Measurements from ENCODE around the gene NPAS1.
A peak's percentile ranks its signal among the peaks of the same experiment; 100 is the strongest.

NPAS1 gene

GRCh38 chr19:47020132-47020805, 632 bp downstream of the NPAS1 start:
- DNase-seq: no peak

- DNase-seq: peak in 1 of 2 experiments; percentile 13
Measured at GRCh38 chr19:47020992-47021496, 1.4 kb downstream of the NPAS1 start.

- DNase-seq: no peak
Measured at GRCh38 chr19:47021536-47022139, 2.0 kb downstream of the NPAS1 start.

GRCh38 chr19:47022140-47022536, 2.5 kb downstream of the NPAS1 start:
- no peak for DNase-seq

GRCh38 chr19:47022541-47023447, 3.2 kb downstream of the NPAS1 start:
- DNase-seq: peak in 1 of 2 experiments; percentile 27

- DNase-seq: peak; percentile 16 to 21
Measured at GRCh38 chr19:47023448-47023794, 3.8 kb downstream of the NPAS1 start.

GRCh38 chr19:47024502-47024901, 4.9 kb downstream of the NPAS1 start:
- DNase-seq: no peak

- DNase-seq: no peak
Measured at GRCh38 chr19:47026156-47026555, 6.5 kb downstream of the NPAS1 start.

- DNase-seq: no peak
Measured at GRCh38 chr19:47026889-47027288, 7.3 kb downstream of the NPAS1 start.

GRCh38 chr19:47027586-47028088, 8.0 kb downstream of the NPAS1 start:
- DNase-seq: no peak

- DNase-seq: peak; percentile 20 to 73
Measured at GRCh38 chr19:47028195-47028601, 8.6 kb downstream of the NPAS1 start.

- peak; percentile 29 to 40 for DNase-seq
Measured at GRCh38 chr19:47032171-47032811, 12.7 kb downstream of the NPAS1 start.

- DNase-seq: peak; percentile 77 to 83
Measured at GRCh38 chr19:47035127-47036096, 15.8 kb downstream of the NPAS1 start.

GRCh38 chr19:47036097-47036651, 16.5 kb downstream of the NPAS1 start:
- DNase-seq: peak in 1 of 2 experiments; percentile 55

- no peak for DNase-seq
Measured at GRCh38 chr19:47037766-47038165, 18.1 kb downstream of the NPAS1 start.

- no peak for DNase-seq
Measured at GRCh38 chr19:47039239-47039874, 19.7 kb downstream of the NPAS1 start.

- no peak for DNase-seq
Measured at GRCh38 chr19:47040869-47041268, 21.2 kb downstream of the NPAS1 start.

- DNase-seq: no peak
Measured at GRCh38 chr19:47044946-47045866, 25.6 kb downstream of the NPAS1 start.

- DNase-seq: no peak
Measured at GRCh38 chr19:47045867-47046470, 26.3 kb downstream of the NPAS1 start.

Data from NCI-H524 (cell line).